Activated naive CD8-positive, alpha-beta T cell treated with anti-CD3 and anti-CD28 coated beads, Interleukin-2, amount 50 U/mL, for 24 hours (primary cell): ENCODE results near the gene TSPAN18.

ENCODE experiments used
- ATAC-seq: fragments of 150-1000 bp; cut with Tn5 transposase; one replicate; pipeline ENCODE4 v1.10.0; 2021
- DNase-seq: peaks from one replicate; pipeline ENCODE4 v3.0.0; 2021
- H3K27ac Mint-ChIP-seq: one replicate; pipeline ENCODE4 v1.8.0; 2021; ENCODE audit warnings: mild to moderate bottlenecking, mixed read lengths
- H3K27me3 Mint-ChIP-seq: one replicate; pipeline ENCODE4 v1.8.0; 2021; ENCODE audit warnings: mixed read lengths
- H3K36me3 Mint-ChIP-seq: one replicate; pipeline ENCODE4 v1.8.0; 2021; ENCODE audit warnings: low read depth, mixed read lengths
- H3K4me1 Mint-ChIP-seq: one replicate; pipeline ENCODE4 v1.8.0; 2021; ENCODE audit warnings: mixed read lengths
- H3K4me3 Mint-ChIP-seq: one replicate; pipeline ENCODE4 v1.8.0; 2021; ENCODE audit warnings: mild to moderate bottlenecking, moderate library complexity, mixed read lengths
- H3K9me3 Mint-ChIP-seq: one replicate; pipeline ENCODE4 v1.8.0; 2021; ENCODE audit warnings: mixed read lengths

Gene TSPAN18

DNA sequence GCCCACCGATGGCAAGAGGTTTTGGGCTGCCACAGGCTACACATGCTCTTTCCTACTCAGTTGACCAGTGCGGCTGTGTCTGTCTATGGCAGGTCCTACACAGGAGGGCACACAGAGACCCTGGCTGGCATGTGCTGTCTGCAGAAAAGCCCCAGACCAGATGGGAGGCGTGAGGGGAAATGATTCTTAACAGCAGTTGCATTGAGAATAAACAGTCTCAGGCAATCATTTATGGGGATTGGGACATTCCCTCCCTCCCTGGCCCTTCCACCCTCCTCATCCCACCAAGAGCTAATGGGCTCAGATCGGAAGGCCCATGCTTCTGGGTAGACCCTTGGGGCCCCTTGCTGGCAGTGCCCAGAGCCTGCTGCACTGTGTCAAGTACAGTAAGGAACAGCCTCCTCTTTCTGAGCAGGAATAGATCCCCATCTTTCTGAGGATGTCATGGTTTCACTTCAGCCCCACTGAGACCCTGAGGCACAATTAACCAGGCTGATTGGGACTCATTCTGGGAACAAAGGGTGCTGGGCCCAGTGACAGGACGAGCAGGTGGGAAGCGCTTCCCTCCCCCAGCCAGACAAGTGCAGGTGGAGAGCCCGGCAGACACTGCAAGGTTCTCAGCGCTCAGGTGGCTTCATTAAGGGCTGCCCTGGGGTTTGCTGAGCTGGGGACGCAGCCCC lies 28.3 kb downstream of the TSPAN18 start:
- H3K9me3 Mint-ChIP-seq: peaks cover 14% of the 10 kb centered on the region
- peaks cover 3% of the 10 kb centered on the region for H3K27me3 Mint-ChIP-seq
- no peak overlapping the region for H3K4me3 Mint-ChIP-seq
- no peaks in the 10 kb centered on the region for H3K4me1 Mint-ChIP-seq
- no peaks in the 10 kb centered on the region for H3K36me3 Mint-ChIP-seq
- DNase-seq (no peak), ATAC-seq (no peak)
- H3K27ac Mint-ChIP-seq: no peak overlapping the region

- no peak overlapping the region for H3K27ac Mint-ChIP-seq
- H3K36me3 Mint-ChIP-seq: no peaks in the 10 kb centered on the region
- ATAC-seq (no peak), DNase-seq (no peak)
- H3K4me1 Mint-ChIP-seq: no peaks in the 10 kb centered on the region
- H3K9me3 Mint-ChIP-seq: peaks cover 14% of the 10 kb centered on the region
- H3K27me3 Mint-ChIP-seq: peaks cover 3% of the 10 kb centered on the region
- no peak overlapping the region for H3K4me3 Mint-ChIP-seq
These were observed 29.1 kb downstream of the TSPAN18 start for GRCh38 chr11:44755556-44756523.

DNA sequence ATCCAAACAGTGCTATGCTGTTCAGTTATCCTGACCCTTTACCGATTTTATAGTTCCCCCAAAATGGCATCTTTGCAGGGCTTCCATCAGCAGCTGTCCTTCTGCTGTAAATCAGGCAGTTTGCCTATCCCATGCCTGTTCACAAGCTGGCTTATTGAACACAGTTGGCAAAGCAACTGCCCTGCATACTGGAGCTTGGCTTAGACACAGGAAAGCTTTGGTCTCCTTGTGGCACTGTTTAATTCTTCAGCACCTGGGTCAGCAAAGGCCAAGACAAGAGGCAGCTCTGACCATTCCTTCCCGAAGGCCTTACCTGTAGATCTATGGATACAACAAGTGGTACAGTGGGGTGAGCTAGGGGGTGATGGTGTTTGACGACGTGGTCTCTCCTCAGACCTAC lies 32.2 kb downstream of the TSPAN18 start:
- DNase-seq (no peak), ATAC-seq (no peak)
- Mint-ChIP-seq H3K9me3 (peaks cover 14% of the 10 kb centered on the region), H3K27me3 (peaks cover 3% of the 10 kb centered on the region), H3K4me1 (peaks cover 12% of the 10 kb centered on the region), H3K36me3 (no peaks in the 10 kb centered on the region), H3K27ac (no peak overlapping the region), H3K4me3 (no peak overlapping the region)

DNA sequence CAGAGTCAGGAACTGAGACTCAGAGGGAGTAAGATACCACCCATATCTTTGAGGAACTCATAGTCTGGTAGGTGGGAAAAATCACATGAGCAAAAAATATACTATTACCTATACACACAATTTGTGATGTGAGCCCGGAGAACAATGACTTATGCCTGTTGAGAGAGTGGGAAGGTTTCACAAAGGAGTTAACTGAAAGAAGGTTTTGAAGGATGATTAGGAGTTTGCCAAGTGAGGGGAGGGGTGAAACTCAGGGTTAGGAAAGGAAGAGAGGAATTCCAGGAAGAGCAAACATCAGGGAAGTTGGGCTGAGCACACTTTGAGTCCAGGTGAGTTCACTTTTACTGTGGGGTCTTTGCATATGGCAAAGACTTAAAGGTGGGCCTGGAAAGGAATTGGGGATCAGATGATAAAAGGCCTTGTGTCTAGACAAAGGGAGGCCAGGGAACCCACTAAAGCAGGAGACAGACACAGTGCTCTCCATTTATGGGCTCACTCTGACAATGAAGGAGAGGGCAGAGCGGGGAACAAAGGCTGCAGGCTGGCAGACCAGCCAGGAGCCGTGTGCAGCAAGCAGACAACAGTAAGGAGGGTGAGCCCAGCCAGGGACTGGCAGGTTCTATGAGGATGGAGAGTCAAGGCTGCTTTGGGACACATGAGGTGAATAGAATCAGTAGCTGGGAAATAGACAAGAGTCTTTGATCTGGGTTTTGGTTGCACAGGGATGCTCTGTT lies 33.1 kb downstream of the TSPAN18 start:
- Mint-ChIP-seq H3K27ac (no peak overlapping the region), H3K27me3 (peaks cover 3% of the 10 kb centered on the region), H3K36me3 (no peaks in the 10 kb centered on the region), H3K4me3 (no peak overlapping the region), H3K4me1 (peaks cover 12% of the 10 kb centered on the region), H3K9me3 (peaks cover 14% of the 10 kb centered on the region)
- ATAC-seq: no peak
- DNase-seq: no peak

- no peak for ATAC-seq
- peaks cover 14% of the 10 kb centered on the region for H3K9me3 Mint-ChIP-seq
- DNase-seq: no peak
- H3K27ac Mint-ChIP-seq: no peak overlapping the region
- H3K36me3 Mint-ChIP-seq: no peaks in the 10 kb centered on the region
- peaks cover 3% of the 10 kb centered on the region for H3K27me3 Mint-ChIP-seq
- no peak overlapping the region for H3K4me3 Mint-ChIP-seq
- peaks cover 12% of the 10 kb centered on the region for H3K4me1 Mint-ChIP-seq
These were observed 33.7 kb downstream of the TSPAN18 start for GRCh38 chr11:44760477-44760872.

DNA sequence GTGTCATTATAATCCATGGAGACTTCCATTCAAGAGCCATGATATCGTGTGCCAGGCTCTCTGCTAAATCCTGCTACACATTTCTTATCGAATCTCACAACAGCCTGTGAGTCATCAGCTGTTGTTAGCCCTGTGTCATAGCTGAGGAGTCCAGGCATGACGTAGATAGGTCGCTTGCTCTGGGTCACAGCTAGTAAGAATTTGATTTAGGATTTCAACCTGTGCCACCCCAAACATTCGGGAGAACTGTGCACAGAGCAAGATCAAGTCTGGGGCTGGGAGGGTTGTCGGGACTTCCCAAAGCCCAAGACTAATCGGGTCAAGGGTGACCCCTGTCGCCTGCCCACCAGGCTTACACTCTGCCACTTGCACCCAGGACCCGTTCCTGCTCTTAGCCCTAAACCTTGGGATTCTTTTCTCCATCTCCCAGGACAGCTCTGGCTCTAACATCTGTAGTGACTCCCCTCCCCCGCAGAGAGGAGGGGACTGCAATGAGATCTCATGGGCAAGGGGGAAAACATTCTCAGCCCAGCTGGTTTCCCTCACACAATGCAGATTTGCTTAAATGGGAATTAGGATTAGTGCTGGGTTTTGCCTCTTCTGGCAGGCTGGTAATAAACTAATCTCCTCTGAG lies 34.3 kb downstream of the TSPAN18 start:
- no peak for DNase-seq
- Mint-ChIP-seq H3K27me3 (peaks cover 3% of the 10 kb centered on the region), H3K4me1 (peaks cover 12% of the 10 kb centered on the region), H3K27ac (no peak overlapping the region), H3K4me3 (no peak overlapping the region), H3K36me3 (no peaks in the 10 kb centered on the region), H3K9me3 (peaks cover 14% of the 10 kb centered on the region)
- ATAC-seq: no peak

GRCh38 chr11:44761551-44761961 lies 34.8 kb downstream of the TSPAN18 start:
- Mint-ChIP-seq H3K9me3 (peaks cover 14% of the 10 kb centered on the region), H3K4me3 (no peak overlapping the region), H3K4me1 (peaks cover 12% of the 10 kb centered on the region), H3K36me3 (no peaks in the 10 kb centered on the region), H3K27ac (no peak overlapping the region), H3K27me3 (peaks cover 3% of the 10 kb centered on the region)
- ATAC-seq: no peak
- no peak for DNase-seq

- Mint-ChIP-seq H3K36me3 (no peaks in the 10 kb centered on the region), H3K4me1 (peaks cover 12% of the 10 kb centered on the region), H3K27me3 (peaks cover 3% of the 10 kb centered on the region), H3K9me3 (peaks cover 6% of the 10 kb centered on the region), H3K27ac (no peak overlapping the region), H3K4me3 (no peak overlapping the region)
- ATAC-seq (peak; percentile 31), DNase-seq (no peak)
These were observed 36.5 kb downstream of the TSPAN18 start for GRCh38 chr11:44763121-44763820.

- H3K4me3 Mint-ChIP-seq: no peak overlapping the region
- no peak for ATAC-seq
- H3K36me3 Mint-ChIP-seq: no peaks in the 10 kb centered on the region
These were observed 37.8 kb downstream of the TSPAN18 start for GRCh38 chr11:44764583-44764982.

DNA sequence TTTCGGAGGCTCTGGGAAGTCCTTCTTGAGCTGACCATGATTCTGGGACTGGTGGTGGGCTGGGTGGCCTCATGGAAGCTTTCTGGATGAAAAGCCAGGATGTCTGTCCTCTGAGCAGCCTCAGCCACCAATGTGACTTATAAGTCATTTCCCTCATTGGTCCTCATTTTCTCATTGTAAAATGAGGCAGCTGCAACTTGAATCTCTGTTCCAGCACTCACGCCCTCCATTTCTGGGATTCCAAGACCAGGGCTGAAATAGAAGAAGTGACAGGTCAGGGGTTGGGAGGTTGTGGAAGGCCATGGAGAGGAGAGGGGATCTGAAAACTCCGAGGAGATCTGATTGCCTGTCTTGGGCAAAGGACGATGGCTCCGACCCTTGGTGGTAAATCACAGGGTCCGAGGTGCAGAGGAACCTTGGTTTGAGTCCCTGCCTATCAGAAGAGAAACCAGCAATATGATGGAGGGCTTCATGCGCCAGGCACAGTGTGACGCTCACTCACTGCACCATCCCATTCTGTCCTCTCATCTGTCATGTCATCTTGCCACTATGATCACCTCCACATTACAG lies 38.3 kb downstream of the TSPAN18 start:
- Mint-ChIP-seq H3K36me3 (no peaks in the 10 kb centered on the region), H3K27ac (no peak overlapping the region), H3K4me1 (peaks cover 12% of the 10 kb centered on the region), H3K27me3 (peaks cover 3% of the 10 kb centered on the region), H3K4me3 (no peak overlapping the region), H3K9me3 (no peaks in the 10 kb centered on the region)
- no peak for DNase-seq
- no peak for ATAC-seq

More at GRCh38 chr11:44764583-44764982, 37.8 kb downstream of the TSPAN18 start:
- peaks cover 12% of the 10 kb centered on the region for H3K4me1 Mint-ChIP-seq
- peaks cover 3% of the 10 kb centered on the region for H3K27me3 Mint-ChIP-seq
- H3K9me3 Mint-ChIP-seq: peaks cover under 1% of the 10 kb centered on the region
- DNase-seq: no peak
- no peak overlapping the region for H3K27ac Mint-ChIP-seq

DNA sequence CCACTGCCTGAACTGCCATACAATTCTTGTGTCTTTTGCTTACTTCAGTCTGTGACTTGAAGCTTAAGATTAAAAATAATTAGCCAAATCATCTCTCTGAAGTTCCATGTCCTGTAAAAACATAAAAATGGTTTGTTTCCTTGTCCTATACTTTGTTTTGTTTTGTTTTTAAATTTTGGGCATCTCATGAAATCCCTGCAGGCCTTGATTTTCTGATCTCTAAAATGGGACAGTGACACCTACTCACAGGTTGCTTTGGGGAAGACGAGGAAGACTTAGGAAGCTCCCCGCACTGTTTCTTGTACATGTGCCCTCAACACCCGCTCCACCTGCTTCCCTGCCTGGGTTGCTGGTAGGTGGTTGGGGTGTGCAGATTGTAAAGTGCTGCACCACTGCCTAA lies 38.9 kb downstream of the TSPAN18 start:
- no peaks in the 10 kb centered on the region for H3K36me3 Mint-ChIP-seq
- no peaks in the 10 kb centered on the region for H3K9me3 Mint-ChIP-seq
- H3K4me3 Mint-ChIP-seq: no peak overlapping the region
- peaks cover 12% of the 10 kb centered on the region for H3K4me1 Mint-ChIP-seq
- peaks cover 3% of the 10 kb centered on the region for H3K27me3 Mint-ChIP-seq
- H3K27ac Mint-ChIP-seq: no peak overlapping the region
- DNase-seq: no peak
- ATAC-seq: no peak

DNA sequence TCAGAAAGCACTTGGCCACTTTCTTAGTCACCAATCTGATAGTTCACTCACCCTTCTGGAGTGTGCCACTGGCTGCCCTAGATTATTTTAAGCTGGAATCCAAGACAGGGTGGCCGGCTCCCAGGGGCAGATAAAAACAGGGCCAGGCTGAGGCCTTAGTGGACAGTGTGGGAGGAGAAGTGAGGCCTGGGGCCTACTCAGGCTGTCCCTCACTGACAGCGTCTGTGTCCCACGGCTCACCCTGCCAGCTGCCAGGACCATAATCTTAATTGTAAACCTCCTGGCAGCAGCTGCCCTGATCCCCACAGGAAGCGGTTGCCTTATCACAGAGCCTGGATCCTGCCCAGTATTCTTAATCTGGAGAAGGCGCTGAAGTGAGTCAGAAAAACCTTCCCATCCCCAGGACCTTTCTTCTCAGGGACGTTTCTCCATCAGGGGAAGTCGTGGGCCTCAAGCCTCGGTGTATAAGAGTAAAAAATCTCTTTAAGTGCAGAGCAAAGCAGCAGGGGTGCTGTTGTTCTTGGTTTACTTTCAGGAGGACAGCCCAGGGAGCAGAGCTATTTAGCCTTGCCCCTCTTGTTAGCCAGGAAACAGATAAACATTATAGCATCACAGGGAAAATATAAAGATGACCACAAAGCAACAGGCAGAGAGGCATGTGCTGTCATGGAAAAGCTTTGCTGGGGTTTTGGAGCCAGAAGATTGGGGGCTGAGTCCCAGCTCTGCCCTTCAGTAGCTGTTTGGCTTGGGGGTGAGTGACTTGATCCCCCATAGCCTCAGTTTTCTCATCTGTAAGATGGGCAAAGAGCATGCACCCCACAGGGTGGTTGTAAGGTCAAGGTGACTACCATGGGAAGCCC lies 39.6 kb downstream of the TSPAN18 start:
- Mint-ChIP-seq H3K9me3 (no peaks in the 10 kb centered on the region), H3K27me3 (peaks cover 3% of the 10 kb centered on the region), H3K27ac (no peak overlapping the region), H3K36me3 (no peaks in the 10 kb centered on the region), H3K4me3 (no peak overlapping the region), H3K4me1 (peaks cover 12% of the 10 kb centered on the region)
- ATAC-seq (no peak), DNase-seq (no peak)

GRCh38 chr11:44766972-44767278 lies 40.2 kb downstream of the TSPAN18 start:
- Mint-ChIP-seq H3K4me1 (peaks cover 12% of the 10 kb centered on the region), H3K27me3 (peaks cover 3% of the 10 kb centered on the region), H3K9me3 (no peaks in the 10 kb centered on the region), H3K27ac (no peak overlapping the region), H3K4me3 (no peak overlapping the region), H3K36me3 (no peaks in the 10 kb centered on the region)
- no peak for DNase-seq
- ATAC-seq: no peak
